GM12878 (cell line): Measurements from ENCODE around the gene MLXIPL. TPM values are rescaled to one million over a fixed set of nuclear protein-coding genes. Genes with fewer than 3 reads are reported as not detected.

Experiments used
- ATAC-seq: fragments of 200-7000 bp; cut with Tn5 transposase; 3 replicates; pipeline ENCODE4 v1.9.1; 2020; ENCODE audit warnings: mild to moderate bottlenecking, moderate library complexity
- BruUV-seq: library from RNA; stranded (reverse); fragments of 400-500 nt; replicated peaks from 2 replicates; lab custom pipeline; 2021; lab: Mats Ljungman, UMichigan
- CTCF ChIA-PET: fragments of 300-600 bp; sonication (Branson Sonifier 250); formaldehyde crosslinking; extraction: SDS; loops from one replicate; lab custom pipeline; 2021; ENCODE audit warnings: inconsistent platforms; lab: Yijun Ruan, JAX
- POLR2A ChIA-PET: fragments of 350-600 bp; formaldehyde crosslinking; extraction: SDS; loops from one replicate; lab custom pipeline; 2021; ENCODE audit warnings: inconsistent platforms; lab: Charles Lee
- RAD21 ChIA-PET: fragments of 300-600 bp; sonication (Branson Sonifier 250); formaldehyde crosslinking; loops from one replicate; lab custom pipeline; 2023; ENCODE audit warnings: antibody characterized with exemption; ENCODE audit not compliant: unreplicated experiment; lab: Charles Lee
- SMC1A ChIA-PET: fragments of 300-600 bp; sonication (Branson Sonifier 250); formaldehyde crosslinking; loops from one replicate; lab custom pipeline; 2023; ENCODE audit not compliant: unreplicated experiment, uncharacterized antibody; lab: Charles Lee
- DNase-seq: peaks from one replicate; pipeline ENCODE4 v3.0.0-alpha.2; 2011; ENCODE audit warnings: low read depth, low spot score
- FAIRE-seq: peaks from 3 replicates; lab custom pipeline; 2011; peaks lifted over from hg19 to GRCh38; lab: Jason Lieb, UNC
- H2AFZ ChIP-seq: 2 replicates; pipeline ENCODE4 v1.6.0; 2011; ENCODE audit warnings: low read depth, low read length, control low read depth; ENCODE audit not compliant: control insufficient read depth
- H3K27ac ChIP-seq: 2 replicates; pipeline ENCODE4 v1.5.1; 2011; ENCODE audit warnings: control low read depth; ENCODE audit not compliant: control insufficient read depth, insufficient read depth
- H3K27me3 ChIP-seq, 2 experiments: replicated peaks in 1 of 2; 2 replicates each; pipeline versions ENCODE4 v1.6.0 to v1.6.1; 2011; ENCODE audit warnings: low read length in 1 of 2; ENCODE audit not compliant: control insufficient read depth in 2 of 2, insufficient read depth in 2 of 2
- H3K36me3 ChIP-seq, 2 experiments: 2 replicates each; pipeline ENCODE4 v1.5.1; 2011; ENCODE audit warnings: low read length in 1 of 2; ENCODE audit not compliant: control insufficient read depth in 2 of 2, insufficient read depth in 2 of 2
- H3K4me1 ChIP-seq: 2 replicates; pipeline ENCODE4 v1.6.1; 2011; ENCODE audit warnings: mild to moderate bottlenecking, low read length, moderate library complexity, mixed read lengths; ENCODE audit not compliant: control insufficient read depth, insufficient read depth
- H3K4me2 ChIP-seq: 2 replicates; pipeline ENCODE4 v1.6.0; 2011; ENCODE audit warnings: control low read depth; ENCODE audit not compliant: control insufficient read depth, insufficient read depth
- H3K4me3 ChIP-seq: fragments of 200-600 bp; sonication (generic); 2 replicates; pipeline ENCODE4 v1.5.1; 2016
- H3K79me2 ChIP-seq: 2 replicates; pipeline ENCODE4 v1.6.0; 2011; ENCODE audit warnings: low read length; ENCODE audit not compliant: control insufficient read depth, insufficient read depth
- H3K9ac ChIP-seq: 2 replicates; pipeline ENCODE4 v1.8.0; 2011; ENCODE audit warnings: low read length, control low read depth, mixed read lengths; ENCODE audit not compliant: control insufficient read depth, insufficient read depth
- H3K9me3 ChIP-seq: replicated peaks from 3 replicates; pipeline ENCODE4 v1.5.1; 2011; ENCODE audit warnings: mild to moderate bottlenecking, low read length; ENCODE audit not compliant: control insufficient read depth, insufficient read depth
- H4K20me1 ChIP-seq: 2 replicates; pipeline ENCODE4 v1.6.0; 2011; ENCODE audit not compliant: control insufficient read depth, insufficient read depth
- BCL11A ChIP-seq: IDR thresholded peaks from 2 replicates; pipeline ENCODE4 v1.6.1; 2011; ENCODE audit warnings: low read depth, low read length
- CEBPB ChIP-seq, 2 experiments: fragments of 150-350 bp in 1 of 2; IDR thresholded peaks; 2 replicates each; pipeline ENCODE4 v1.6.1; 2012 to 2014; ENCODE audit warnings: low read depth in 2 of 2, low read length in 2 of 2, borderline replicate concordance in 1 of 2, inconsistent platforms in 1 of 2
- POLR2A ChIP-seq: IDR thresholded peaks from 2 replicates; pipeline ENCODE4 v1.6.1; 2011; ENCODE audit warnings: low read depth, mild to moderate bottlenecking, low read length
- RELB ChIP-seq: fragments of 450-650 bp; IDR thresholded peaks from 2 replicates; pipeline ENCODE4 v1.6.1; 2017; ENCODE audit warnings: low read depth, mild to moderate bottlenecking, moderate library complexity
- SKIL ChIP-seq: fragments of 450-650 bp; IDR thresholded peaks from 2 replicates; pipeline ENCODE4 v1.6.1; 2017; ENCODE audit warnings: mild to moderate bottlenecking, low read depth, inconsistent platforms; ENCODE audit not compliant: poor library complexity, severe bottlenecking
- ZBTB4 ChIP-seq: fragments of 450-650 bp; formaldehyde crosslinking; IDR thresholded peaks from 2 replicates; pipeline ENCODE4 v1.4.0; 2022; ENCODE audit warnings: mild to moderate bottlenecking, moderate library complexity
- ZZZ3 ChIP-seq: IDR thresholded peaks from 2 replicates; pipeline ENCODE4 v1.6.1; 2011; ENCODE audit warnings: low read depth; ENCODE audit not compliant: control insufficient read depth, insufficient read length
- WGBS: methylation state at CpG from one replicate; pipeline ENCODE4 v1.1.6; 2016; ENCODE audit warnings: low lambda C conversion rate; ENCODE audit not compliant: insufficient replicate concordance, insufficient coverage; ENCODE audit errors: missing lambda C conversion rate; 5-methylcytosine and 5-hydroxymethylcytosine counted together
- in situ Hi-C: fragments of 300-500 bp; cut with MboI; formaldehyde crosslinking; loops from 9 replicates; pipeline ENCODE4 v1.14.3; 2018; ENCODE audit warnings: mixed read lengths
- intact Hi-C: fragments of 100-400 bp; cut with micrococcal nuclease; formaldehyde crosslinking; loops from one replicate; pipeline ENCODE4 v1.14.2; 2022; ENCODE audit not compliant: unreplicated experiment
- polyA plus RNA-seq, 11 experiments: library from polyadenylated mRNA; depleted of rRNA in 4 of 11; unstranded in 6 of 11; stranded (reverse) in 5 of 11; fragments of >200 nt; fragmentation: Nextera tagmentation in 4 of 11; fragmentation: Illumina TruSeq in 1 of 11; extraction: Ambion mirVana in 4 of 11; extraction: Trizol in 1 of 11; gene quantifications; 1 replicate in 1 of 11; 2 replicates in 10 of 11; pipeline versions ENCODE4 v1.2.1 to v1.2.3, GENCODE V29; 2011 to 2016; ENCODE audit warnings: inconsistent platforms in 2 of 11, missing spikeins in 2 of 11, low read depth in 1 of 11
- total RNA-seq, 4 experiments: library from RNA; depleted of rRNA in 3 of 4; stranded (reverse); fragments of >200 nt in 3 of 4; fragmentation: Illumina TruSeq in 1 of 4; extraction: Trizol in 1 of 4; gene quantifications; 2 replicates each; pipeline versions ENCODE4 v1.2.1 to v1.2.3, GENCODE V29; 2013 to 2021

Gene MLXIPL
- total and polyA plus RNA-seq, 10 of the 15 experiments (the other 5 are each of a cell fraction or from before 2014, with no cell fraction given) = 0.21 TPM; not detected in 9

- WGBS = 77% methylated on average over 6 of the region's 6 CpGs
These were observed 51.5 kb downstream of the MLXIPL start for GRCh38 chr7:73572767-73573186.

GRCh38 chr7:73570977-73571376 is 53.3 kb downstream of the MLXIPL start:
- ChIA-PET CTCF (no interaction called here), RAD21 (no interaction called here), SMC1A (no interaction called here), POLR2A (no interaction called here)
- Histone ChIP-seq H3K27ac (no peak overlapping the region), H2AFZ (no peak overlapping the region), H3K4me2 (no peak overlapping the region), H3K9me3 (no peaks in the 10 kb centered on the region), H3K9ac (no peak overlapping the region), H3K4me3 (no peak overlapping the region), H3K4me1 (no peaks in the 10 kb centered on the region), H4K20me1 (no peaks in the 10 kb centered on the region), H3K36me3 (peaks cover 10 to 13% of the 10 kb centered on the region in 2 experiments; a peak in 3 of 4 replicates), H3K27me3 (no peaks in the 10 kb centered on the region), H3K79me2 (0 out of 2 replicates have a peak, but pooled peaks cover 2% of the 10 kb centered on the region)
- WGBS = 89% methylated on average over 10 of the region's 10 CpGs
- intact Hi-C loops (no loop called here), in situ Hi-C loops (no loop called here)
- no TSS peak for BruUV-seq
- FAIRE-seq = no peak
- no peak for DNase-seq
- no peak for ATAC-seq
- TF ChIP-seq BCL11A (no peak), ZZZ3 (no peak), ZBTB4 (CRISPR knock-in tag) (no peak), CEBPB (IDR thresholded peaks at IDR 0.05; ENCODE audit: borderline replicate concordance in 1 of 2, low read depth in 2 of 2, low read length in 2 of 2) (no peak), SKIL (no peak)

More at GRCh38 chr7:73572767-73573186, 51.5 kb downstream of the MLXIPL start:
- Histone ChIP-seq H3K4me3 (no peak overlapping the region), H3K79me2 (peaks cover 17% of the 10 kb centered on the region), H3K4me1 (peaks cover 8% of the 10 kb centered on the region), H3K36me3 (peaks cover 10 to 13% of the 10 kb centered on the region in 2 experiments; a peak in 3 of 4 replicates), H2AFZ (no peak overlapping the region), H3K4me2 (no peak overlapping the region), H3K9ac (no peak overlapping the region), H4K20me1 (no peaks in the 10 kb centered on the region), H3K27me3 (no peaks in the 10 kb centered on the region), H3K27ac (no peak overlapping the region)
- in situ Hi-C loops = no loop called here
- BruUV-seq = no TSS peak
- SMC1A ChIA-PET = interaction anchor here (0.6 kb wide), 1 partner anchor 54 kb away, joined by 3 read pairs; no protein-coding TSS in a partner anchor
- CTCF ChIA-PET = no interaction called here
- FAIRE-seq = no peak
- ATAC-seq = no peak
- intact Hi-C loops = no loop called here
- POLR2A ChIA-PET = no interaction called here
- TF ChIP-seq RELB (no peak), POLR2A (peak; percentile 37; the same call in 1 of the 2 replicates)
- TF ChIP-seq, all 136 proteins: peak for 1
- RAD21 ChIA-PET = no interaction called here
- no peaks in the 10 kb centered on the region for H3K9me3 ChIP-seq
- no peak for DNase-seq
